GM19455 (cell line): ENCODE measurements around the gene PTPRG.
"Not testable (repeated sequence)": the region's sequence is repeated elsewhere in the genome, so short reads cannot be mapped to it uniquely, and the experiment has no call there.

ENCODE experiments used
- ATAC-seq: cut with Tn5 transposase; IDR thresholded peaks from one replicate; pipeline ENCODE4 v1.9.1; 2021; ENCODE audit not compliant: unreplicated experiment

Gene PTPRG

GRCh38 chr3:61682671-61683548, 121.5 kb downstream of the PTPRG start:
- ATAC-seq = no peak

- ATAC-seq = no peak
Measured at GRCh38 chr3:61683549-61684236, 122.3 kb downstream of the PTPRG start.

- ATAC-seq = no peak
Measured at GRCh38 chr3:61684386-61684785, 123.0 kb downstream of the PTPRG start.

- ATAC-seq = no peak
Measured at GRCh38 chr3:61685755-61686154, 124.4 kb downstream of the PTPRG start.

GRCh38 chr3:61686228-61686648, 124.9 kb downstream of the PTPRG start:
- no peak for ATAC-seq

GRCh38 chr3:61687206-61687605, 125.8 kb downstream of the PTPRG start:
- ATAC-seq = no peak

GRCh38 chr3:61687663-61688306, 126.4 kb downstream of the PTPRG start:
- ATAC-seq = no peak

GRCh38 chr3:61688307-61688984, 127.1 kb downstream of the PTPRG start:
- ATAC-seq = no peak

- ATAC-seq = no peak
Measured at GRCh38 chr3:61690016-61690415, 128.6 kb downstream of the PTPRG start.

GRCh38 chr3:61691466-61691865, 130.1 kb downstream of the PTPRG start:
- ATAC-seq = no peak

GRCh38 chr3:61697301-61697700, 135.9 kb downstream of the PTPRG start:
- no peak for ATAC-seq

GRCh38 chr3:61698278-61699072, 137.1 kb downstream of the PTPRG start:
- ATAC-seq = not testable (repeated sequence)

- ATAC-seq = no peak
Measured at GRCh38 chr3:61699622-61700021, 138.3 kb downstream of the PTPRG start.

GRCh38 chr3:61701011-61701410, 139.6 kb downstream of the PTPRG start:
- no peak for ATAC-seq

GRCh38 chr3:61702453-61702852, 141.1 kb downstream of the PTPRG start:
- no peak for ATAC-seq

- ATAC-seq = no peak
Measured at GRCh38 chr3:61704807-61705206, 143.4 kb downstream of the PTPRG start.

GRCh38 chr3:61707492-61707891, 146.1 kb downstream of the PTPRG start:
- no peak for ATAC-seq

- not testable (repeated sequence) for ATAC-seq
Measured at GRCh38 chr3:61710920-61711319, 149.5 kb downstream of the PTPRG start.

GRCh38 chr3:61714225-61714624, 152.9 kb downstream of the PTPRG start:
- ATAC-seq = no peak

- ATAC-seq = no peak
Measured at GRCh38 chr3:61715886-61716527, 154.6 kb downstream of the PTPRG start.
